KMS-11 (cell line): ENCODE measurements around the gene HES3.

Experiments used
- H2AFZ ChIP-seq: fragments of 200-600 bp; sonication (generic); 2 replicates; pipeline ENCODE4 v1.6.1; 2016; ENCODE audit warnings: antibody characterized with exemption, mixed run types, low read depth
- H3K27ac ChIP-seq: fragments of 200-600 bp; sonication (generic); 2 replicates; pipeline ENCODE4 v1.6.1; 2016; ENCODE audit warnings: mild to moderate bottlenecking, mixed run types
- H3K27me3 ChIP-seq: fragments of 200-600 bp; sonication (generic); 2 replicates; pipeline ENCODE4 v1.6.1; 2017; ENCODE audit warnings: mild to moderate bottlenecking, low read depth, mixed run types, moderate library complexity; ENCODE audit not compliant: insufficient read depth
- H3K36me3 ChIP-seq: fragments of 200-600 bp; sonication (generic); 2 replicates; pipeline ENCODE4 v1.6.1; 2017; ENCODE audit warnings: mild to moderate bottlenecking, mixed run types; ENCODE audit not compliant: insufficient read depth
- H3K4me1 ChIP-seq: fragments of 200-600 bp; sonication (generic); 2 replicates; pipeline ENCODE4 v1.6.1; 2016; ENCODE audit warnings: mild to moderate bottlenecking, low read depth, mixed run types; ENCODE audit not compliant: poor library complexity, severe bottlenecking
- H3K4me2 ChIP-seq: fragments of 200-600 bp; sonication (generic); 2 replicates; pipeline ENCODE4 v1.7.0; 2016; ENCODE audit warnings: mild to moderate bottlenecking, mixed run types
- H3K4me3 ChIP-seq: fragments of 200-600 bp; sonication (generic); IDR thresholded peaks from 2 replicates; pipeline ENCODE4 v1.6.1; 2017; ENCODE audit warnings: low read depth, low read length, mixed read lengths; ENCODE audit not compliant: insufficient read depth
- H3K79me2 ChIP-seq: fragments of 200-600 bp; sonication (generic); 2 replicates; pipeline ENCODE4 v1.6.1; 2016; ENCODE audit warnings: low read depth, mixed run types; ENCODE audit not compliant: insufficient read depth
- H3K9ac ChIP-seq: fragments of 200-600 bp; sonication (generic); 2 replicates; pipeline ENCODE4 v1.6.1; 2016; ENCODE audit warnings: mild to moderate bottlenecking, mixed run types
- H4K20me1 ChIP-seq: fragments of 200-600 bp; sonication (generic); 2 replicates; pipeline ENCODE4 v1.6.1; 2016; ENCODE audit warnings: mild to moderate bottlenecking, mixed run types; ENCODE audit not compliant: insufficient read depth
- TF ChIP-seq, protein P1 (sequence below): fragments of 200-600 bp; sonication (generic); conservative IDR thresholded peaks from 2 replicates; pipeline ENCODE4 v1.6.1; 2017; ENCODE audit warnings: low read depth, mild to moderate bottlenecking, antibody characterized with exemption, low read length, moderate library complexity, mixed read lengths

Gene HES3

DNA sequence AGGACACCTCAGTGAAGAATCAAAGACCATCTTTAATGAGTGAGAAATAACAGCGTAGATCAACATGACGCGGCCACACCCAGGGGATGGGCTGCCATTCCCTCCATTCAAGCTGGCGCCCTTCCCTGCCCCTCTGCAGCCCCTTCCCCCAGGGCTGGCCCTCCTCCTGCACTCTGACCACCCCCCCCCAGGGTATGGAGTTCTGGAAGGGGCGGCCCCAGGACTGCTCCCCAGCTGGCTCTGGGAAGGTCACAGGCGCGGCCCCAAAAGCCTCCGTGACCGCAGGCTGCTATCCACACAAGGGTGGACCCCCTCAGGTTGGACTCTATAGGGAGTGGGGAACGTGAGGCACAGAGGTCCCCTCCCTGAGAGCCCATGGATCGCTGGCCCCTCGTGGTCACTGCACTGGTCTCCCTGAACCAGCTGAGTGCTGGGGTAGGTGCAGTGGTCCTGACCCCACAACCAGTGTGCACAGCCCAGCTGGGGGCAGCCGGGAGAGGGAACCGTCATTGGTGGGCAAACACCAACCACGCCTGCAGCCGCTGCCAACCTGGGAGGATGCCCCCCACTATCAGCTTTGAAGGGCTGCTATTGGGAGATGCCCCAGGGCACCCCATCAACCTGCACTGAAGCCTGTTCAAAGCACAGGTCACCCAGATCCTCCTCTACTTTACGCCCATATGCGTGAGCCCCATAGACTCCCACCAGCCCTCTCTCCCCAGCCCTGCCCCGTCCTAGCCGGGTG is 33.0 kb downstream of the HES3 start:
- H3K27ac ChIP-seq: no peak overlapping the region
- H3K36me3 ChIP-seq: no peaks in the 10 kb centered on the region

DNA sequence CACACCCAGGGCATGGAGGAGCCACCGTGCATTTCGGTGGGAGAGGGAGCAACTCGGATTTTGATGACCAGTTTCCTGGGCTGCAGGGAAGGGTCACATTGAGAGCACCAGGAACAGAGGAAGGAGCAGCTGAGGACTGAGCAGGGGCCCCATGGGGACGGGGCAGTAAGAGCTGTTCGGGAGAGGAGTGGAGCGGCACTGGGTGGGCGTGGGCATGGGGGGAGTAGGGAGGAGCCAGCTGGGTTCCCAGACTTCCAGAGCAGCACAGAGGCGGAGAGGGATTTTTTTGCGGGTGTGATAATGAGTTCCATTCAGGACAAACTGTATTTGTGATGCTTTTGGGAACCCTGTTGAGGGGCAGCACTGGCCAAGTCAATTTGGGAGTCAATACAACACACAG is 34.3 kb downstream of the HES3 start:
- Histone ChIP-seq H3K27me3 (no peaks in the 10 kb centered on the region), H3K9ac (no peak overlapping the region), H3K4me2 (no peak overlapping the region), H2AFZ (no peak overlapping the region), H3K27ac (no peak overlapping the region), H4K20me1 (no peaks in the 10 kb centered on the region), H3K79me2 (no peaks in the 10 kb centered on the region), H3K4me1 (no peaks in the 10 kb centered on the region), H3K4me3 (no peak overlapping the region), H3K36me3 (no peaks in the 10 kb centered on the region)
- TF ChIP-seq, protein P1, sequence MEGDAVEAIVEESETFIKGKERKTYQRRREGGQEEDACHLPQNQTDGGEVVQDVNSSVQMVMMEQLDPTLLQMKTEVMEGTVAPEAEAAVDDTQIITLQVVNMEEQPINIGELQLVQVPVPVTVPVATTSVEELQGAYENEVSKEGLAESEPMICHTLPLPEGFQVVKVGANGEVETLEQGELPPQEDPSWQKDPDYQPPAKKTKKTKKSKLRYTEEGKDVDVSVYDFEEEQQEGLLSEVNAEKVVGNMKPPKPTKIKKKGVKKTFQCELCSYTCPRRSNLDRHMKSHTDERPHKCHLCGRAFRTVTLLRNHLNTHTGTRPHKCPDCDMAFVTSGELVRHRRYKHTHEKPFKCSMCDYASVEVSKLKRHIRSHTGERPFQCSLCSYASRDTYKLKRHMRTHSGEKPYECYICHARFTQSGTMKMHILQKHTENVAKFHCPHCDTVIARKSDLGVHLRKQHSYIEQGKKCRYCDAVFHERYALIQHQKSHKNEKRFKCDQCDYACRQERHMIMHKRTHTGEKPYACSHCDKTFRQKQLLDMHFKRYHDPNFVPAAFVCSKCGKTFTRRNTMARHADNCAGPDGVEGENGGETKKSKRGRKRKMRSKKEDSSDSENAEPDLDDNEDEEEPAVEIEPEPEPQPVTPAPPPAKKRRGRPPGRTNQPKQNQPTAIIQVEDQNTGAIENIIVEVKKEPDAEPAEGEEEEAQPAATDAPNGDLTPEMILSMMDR: no peak

More for the DNA sequence above, 33.0 kb downstream of the HES3 start:
- Histone ChIP-seq H3K27me3 (no peaks in the 10 kb centered on the region), H3K9ac (no peak overlapping the region), H3K4me3 (no peak overlapping the region), H3K79me2 (no peaks in the 10 kb centered on the region), H3K4me2 (no peak overlapping the region), H4K20me1 (no peaks in the 10 kb centered on the region), H3K4me1 (no peaks in the 10 kb centered on the region), H2AFZ (no peak overlapping the region)
- TF ChIP-seq, protein P1: no peak

DNA sequence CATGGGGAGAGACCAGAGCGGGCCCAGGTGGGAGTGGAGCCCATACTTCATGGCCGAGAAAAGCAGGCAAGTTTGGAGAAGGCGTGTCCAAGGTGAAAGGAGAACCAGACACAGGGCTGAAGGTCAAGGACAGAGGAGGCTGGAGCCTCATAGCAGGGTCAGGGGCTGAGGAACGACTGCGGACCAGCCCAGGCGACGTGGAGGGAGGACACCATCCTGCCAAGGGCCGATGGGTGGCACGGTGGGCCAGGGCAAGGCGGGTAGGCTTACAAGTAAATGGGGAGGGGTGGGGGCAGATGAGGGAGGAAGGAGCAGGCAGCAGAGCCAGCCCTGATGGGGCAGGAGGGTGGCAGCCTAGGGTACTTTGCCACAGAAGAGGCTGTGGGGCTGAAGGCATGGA is 35.1 kb downstream of the HES3 start:
- no peaks in the 10 kb centered on the region for H3K79me2 ChIP-seq
- no peaks in the 10 kb centered on the region for H3K36me3 ChIP-seq
- no peak overlapping the region for H3K4me3 ChIP-seq
- no peak overlapping the region for H3K9ac ChIP-seq
- no peaks in the 10 kb centered on the region for H4K20me1 ChIP-seq
- H2AFZ ChIP-seq: no peak overlapping the region
- H3K4me2 ChIP-seq: no peak overlapping the region
- H3K27ac ChIP-seq: no peak overlapping the region
- TF ChIP-seq, protein P1: no peak
- H3K4me1 ChIP-seq: no peaks in the 10 kb centered on the region
- no peaks in the 10 kb centered on the region for H3K27me3 ChIP-seq

- no peak overlapping the region for H3K4me2 ChIP-seq
- no peak overlapping the region for H3K4me3 ChIP-seq
- no peaks in the 10 kb centered on the region for H3K79me2 ChIP-seq
- no peaks in the 10 kb centered on the region for H3K27me3 ChIP-seq
- H3K4me1 ChIP-seq: no peaks in the 10 kb centered on the region
- H3K36me3 ChIP-seq: no peaks in the 10 kb centered on the region
- H3K27ac ChIP-seq: no peak overlapping the region
- TF ChIP-seq, protein P1: no peak
- no peak overlapping the region for H3K9ac ChIP-seq
- H2AFZ ChIP-seq: no peak overlapping the region
- no peaks in the 10 kb centered on the region for H4K20me1 ChIP-seq
Observed at GRCh38 chr1:6279613-6280383, 35.8 kb downstream of the HES3 start.
